Activated naive CD4-positive, alpha-beta T cell treated with anti-CD3 and anti-CD28 coated beads, Interleukin-2, amount 10 ng/mL, durations not matched to agents 5 hours and 36 hours (primary cell): ENCODE results near the gene AKAP4. TPM values are rescaled to one million over a fixed set of nuclear protein-coding genes. Genes with fewer than 3 reads are reported as not detected.

Source experiments
- total RNA-seq, 2 experiments: library from RNA; stranded (reverse); gene quantifications; one replicate each; pipeline ENCODE4 v1.2.3, GENCODE V29; 2021

Gene AKAP4, protein sequence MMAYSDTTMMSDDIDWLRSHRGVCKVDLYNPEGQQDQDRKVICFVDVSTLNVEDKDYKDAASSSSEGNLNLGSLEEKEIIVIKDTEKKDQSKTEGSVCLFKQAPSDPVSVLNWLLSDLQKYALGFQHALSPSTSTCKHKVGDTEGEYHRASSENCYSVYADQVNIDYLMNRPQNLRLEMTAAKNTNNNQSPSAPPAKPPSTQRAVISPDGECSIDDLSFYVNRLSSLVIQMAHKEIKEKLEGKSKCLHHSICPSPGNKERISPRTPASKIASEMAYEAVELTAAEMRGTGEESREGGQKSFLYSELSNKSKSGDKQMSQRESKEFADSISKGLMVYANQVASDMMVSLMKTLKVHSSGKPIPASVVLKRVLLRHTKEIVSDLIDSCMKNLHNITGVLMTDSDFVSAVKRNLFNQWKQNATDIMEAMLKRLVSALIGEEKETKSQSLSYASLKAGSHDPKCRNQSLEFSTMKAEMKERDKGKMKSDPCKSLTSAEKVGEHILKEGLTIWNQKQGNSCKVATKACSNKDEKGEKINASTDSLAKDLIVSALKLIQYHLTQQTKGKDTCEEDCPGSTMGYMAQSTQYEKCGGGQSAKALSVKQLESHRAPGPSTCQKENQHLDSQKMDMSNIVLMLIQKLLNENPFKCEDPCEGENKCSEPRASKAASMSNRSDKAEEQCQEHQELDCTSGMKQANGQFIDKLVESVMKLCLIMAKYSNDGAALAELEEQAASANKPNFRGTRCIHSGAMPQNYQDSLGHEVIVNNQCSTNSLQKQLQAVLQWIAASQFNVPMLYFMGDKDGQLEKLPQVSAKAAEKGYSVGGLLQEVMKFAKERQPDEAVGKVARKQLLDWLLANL
- total RNA-seq: not detected

DNA sequence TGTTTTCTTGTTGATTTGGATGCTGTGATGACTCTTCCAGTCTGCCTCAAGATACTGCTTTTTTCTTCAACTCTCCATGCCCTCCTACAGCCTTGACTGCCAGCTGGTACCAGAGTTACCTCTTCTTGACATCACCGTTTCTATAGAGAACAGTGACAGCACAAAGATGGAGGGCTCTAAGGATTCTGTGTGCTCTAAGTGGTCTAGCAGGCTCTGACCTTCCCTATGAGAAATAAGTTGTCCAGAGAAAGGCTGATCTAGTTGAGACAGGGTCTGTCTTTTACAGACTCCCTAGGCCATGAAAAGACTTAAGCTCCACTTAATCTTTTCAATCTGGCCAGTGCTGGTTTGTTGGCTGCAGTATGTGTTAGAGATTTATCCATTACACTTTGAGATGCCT is at the start of gene AKAP4:
AKAP4 (minus strand) TSS at position 101 of the 400 bp plus-strand sequence. CDS start 118 bp downstream, outside the sequence.

DNA sequence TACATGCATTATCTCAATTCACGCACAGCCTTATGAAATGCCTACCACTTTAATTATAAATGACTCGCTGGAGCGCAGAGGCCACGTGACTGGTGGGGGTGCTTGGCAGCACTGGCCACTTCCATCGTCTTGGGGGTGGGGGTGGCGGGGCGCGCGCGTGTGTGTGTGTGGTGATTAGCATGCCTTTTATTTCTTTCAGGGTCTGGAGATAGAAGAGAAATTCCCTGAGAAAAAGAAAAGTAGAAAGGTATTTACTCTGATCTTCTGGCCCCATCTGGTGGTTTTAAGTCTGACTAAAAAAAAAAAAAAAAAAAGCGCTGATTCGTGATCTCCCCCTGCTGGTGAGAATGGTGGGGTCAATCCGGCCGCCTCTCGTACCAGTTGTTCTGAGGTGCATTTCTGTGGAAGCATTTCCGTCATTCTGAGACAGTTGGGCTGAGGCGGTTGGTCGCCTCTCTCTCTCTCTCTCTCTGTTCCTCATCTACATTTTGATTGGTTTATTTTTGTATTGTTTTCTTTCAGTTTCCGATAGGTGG is 3.6 kb upstream of the AKAP4 start, which contains the start of gene CCNB3:
CCNB3 (plus strand) TSS at position 402 of the 536 bp plus-strand sequence. CDS start 80,399 bp downstream, outside the sequence.

Other genes with a start within 250 kb of the AKAP4 start
- gene CCNB3, start 3.8 kb upstream of the AKAP4 start, total RNA-seq: under 1 TPM; 0.25 to 0.53 TPM